LNCAP (cell line): Measurements from ENCODE around the gene YTHDC1.

Experiments used
- CTCF ChIP-seq: fragments of 450-650 bp; IDR thresholded peaks from 2 replicates; pipeline ENCODE4 v1.5.1; 2017; ENCODE audit warnings: mild to moderate bottlenecking

Gene YTHDC1

GRCh38 chr4:68337522-68337921 is 12.4 kb downstream of the YTHDC1 start:
- no peak for TF ChIP-seq CTCF

GRCh38 chr4:68337004-68337403 is 12.9 kb downstream of the YTHDC1 start:
- no peak for TF ChIP-seq CTCF

- no peak for TF ChIP-seq CTCF
These were observed 13.4 kb downstream of the YTHDC1 start for GRCh38 chr4:68336530-68336929.

GRCh38 chr4:68326141-68326540 is 23.7 kb downstream of the YTHDC1 start:
- no peak for TF ChIP-seq CTCF

GRCh38 chr4:68324519-68325262 is 25.2 kb downstream of the YTHDC1 start:
- TF ChIP-seq CTCF, result no peak

GRCh38 chr4:68319040-68319439 is 30.9 kb downstream of the YTHDC1 start:
- TF ChIP-seq CTCF, result no peak

- no peak for TF ChIP-seq CTCF
These were observed 33.5 kb downstream of the YTHDC1 start for GRCh38 chr4:68316193-68316969.
